Fibroblast of the conjunctiva (primary cell): ENCODE results near the gene UBTD1.

Experiments used
- DNase-seq: peaks from one replicate; pipeline ENCODE4 v3.0.0-alpha.2; 2010; ENCODE audit warnings: low read depth

The UBTD1 gene

GRCh38 chr10:97584798-97585438 is 86.2 kb downstream of the UBTD1 start:
- DNase-seq, result no peak

GRCh38 chr10:97585439-97585811 is 86.7 kb downstream of the UBTD1 start:
- no peak for DNase-seq

- DNase-seq, result no peak
These were observed 88.5 kb downstream of the UBTD1 start for GRCh38 chr10:97587183-97587582.

GRCh38 chr10:97589479-97589878 is 90.8 kb downstream of the UBTD1 start, which contains the start of gene C10orf62:
TSS of gene C10orf62 (plus strand) at chr10:97589721. CDS start at chr10:97589898, 177 bp downstream.
- no peak for DNase-seq

- no peak for DNase-seq
These were observed 91.5 kb downstream of the UBTD1 start for GRCh38 chr10:97590082-97590747.

- no peak for DNase-seq
These were observed 92.2 kb downstream of the UBTD1 start for GRCh38 chr10:97590748-97591495.

GRCh38 chr10:97593421-97593820 is 94.7 kb downstream of the UBTD1 start:
- DNase-seq, result no peak

GRCh38 chr10:97596101-97597082 is 97.7 kb downstream of the UBTD1 start:
- peak; percentile 52 for DNase-seq

GRCh38 chr10:97597778-97598177 is 99.1 kb downstream of the UBTD1 start:
- DNase-seq, result no peak

GRCh38 chr10:97598407-97599271 is 99.9 kb downstream of the UBTD1 start:
- DNase-seq, result no peak

- no peak for DNase-seq
These were observed 100.5 kb downstream of the UBTD1 start for GRCh38 chr10:97599272-97599619.

GRCh38 chr10:97600616-97601015 is 101.9 kb downstream of the UBTD1 start:
- no peak for DNase-seq

- DNase-seq, result no peak
These were observed 102.8 kb downstream of the UBTD1 start for GRCh38 chr10:97601268-97602215.

GRCh38 chr10:97607095-97607636 is 108.4 kb downstream of the UBTD1 start:
- DNase-seq, result no peak

- DNase-seq, result no peak
These were observed 110.4 kb downstream of the UBTD1 start for GRCh38 chr10:97608991-97609561.

- DNase-seq, result no peak
These were observed 112.7 kb downstream of the UBTD1 start for GRCh38 chr10:97611473-97611872.

GRCh38 chr10:97612386-97612785 is 113.7 kb downstream of the UBTD1 start:
- DNase-seq, result peak; percentile 21

- DNase-seq, result no peak
These were observed 119.6 kb downstream of the UBTD1 start for GRCh38 chr10:97618285-97618684.

GRCh38 chr10:97618733-97619132 is 120.0 kb downstream of the UBTD1 start:
- DNase-seq, result no peak
